ENCODE results near the gene WWOX.

The WWOX gene

DNA sequence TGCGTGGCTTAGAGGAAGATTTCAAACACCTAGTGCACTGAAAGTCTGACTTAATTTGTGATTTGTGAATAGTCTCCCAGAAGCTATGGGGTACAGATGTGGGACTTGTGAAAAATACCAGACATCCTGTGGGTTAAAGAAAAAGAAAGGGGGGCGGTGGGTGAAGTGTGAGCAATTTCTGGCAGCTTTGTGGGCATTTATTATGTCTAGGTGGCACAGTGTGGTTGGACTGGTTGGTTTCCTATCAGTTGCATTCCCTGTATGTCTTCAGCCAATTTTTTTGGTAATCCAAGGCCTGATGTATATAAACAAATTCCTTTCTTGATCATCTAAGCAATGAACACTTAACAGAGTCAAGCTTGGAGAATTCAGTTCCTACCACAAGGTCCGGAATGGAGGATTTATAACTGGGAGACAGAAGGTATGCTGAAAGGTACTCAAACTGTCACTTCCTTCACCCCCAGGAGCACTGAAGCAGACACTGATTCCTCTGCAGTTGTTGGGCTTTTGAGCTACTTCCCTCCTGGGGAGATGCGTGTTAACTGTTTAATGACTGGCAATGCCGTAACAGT is 211.6 kb downstream of the WWOX start:
- peak; percentile 83 for ATAC-seq
- TF ChIP-seq TCF4 (CRISPR knock-in tag; IDR thresholded peaks at IDR 0.05; ENCODE audit: borderline replicate concordance) (no peak), PPARA (CRISPR knock-in tag; IDR thresholded peaks at IDR 0.05; ENCODE audit: borderline replicate concordance) (no peak), ZFP3 (CRISPR knock-in tag; IDR thresholded peaks at IDR 0.05) (no peak), TOX (CRISPR knock-in tag; IDR thresholded peaks at IDR 0.05; ENCODE audit: borderline replicate concordance) (no peak), SNAI2 (CRISPR knock-in tag; IDR thresholded peaks at IDR 0.05) (no peak), CSDC2 (CRISPR knock-in tag; IDR thresholded peaks at IDR 0.05) (no peak), ZFP30 (CRISPR knock-in tag; IDR thresholded peaks at IDR 0.05) (no peak), ZNF565 (CRISPR knock-in tag; conservative IDR thresholded peaks at IDR 0.05; ENCODE audit: low read depth) (no peak), ZNF70 (CRISPR knock-in tag; IDR thresholded peaks at IDR 0.05) (no peak), OSR1 (CRISPR knock-in tag; IDR thresholded peaks at IDR 0.05) (no peak)
- TF ChIP-seq, protein P1, sequence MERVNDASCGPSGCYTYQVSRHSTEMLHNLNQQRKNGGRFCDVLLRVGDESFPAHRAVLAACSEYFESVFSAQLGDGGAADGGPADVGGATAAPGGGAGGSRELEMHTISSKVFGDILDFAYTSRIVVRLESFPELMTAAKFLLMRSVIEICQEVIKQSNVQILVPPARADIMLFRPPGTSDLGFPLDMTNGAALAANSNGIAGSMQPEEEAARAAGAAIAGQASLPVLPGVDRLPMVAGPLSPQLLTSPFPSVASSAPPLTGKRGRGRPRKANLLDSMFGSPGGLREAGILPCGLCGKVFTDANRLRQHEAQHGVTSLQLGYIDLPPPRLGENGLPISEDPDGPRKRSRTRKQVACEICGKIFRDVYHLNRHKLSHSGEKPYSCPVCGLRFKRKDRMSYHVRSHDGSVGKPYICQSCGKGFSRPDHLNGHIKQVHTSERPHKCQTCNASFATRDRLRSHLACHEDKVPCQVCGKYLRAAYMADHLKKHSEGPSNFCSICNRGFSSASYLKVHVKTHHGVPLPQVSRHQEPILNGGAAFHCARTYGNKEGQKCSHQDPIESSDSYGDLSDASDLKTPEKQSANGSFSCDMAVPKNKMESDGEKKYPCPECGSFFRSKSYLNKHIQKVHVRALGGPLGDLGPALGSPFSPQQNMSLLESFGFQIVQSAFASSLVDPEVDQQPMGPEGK (CRISPR knock-in tag; IDR thresholded peaks at IDR 0.05; ENCODE audit: borderline replicate concordance) = no peak
- TF ChIP-seq, protein P2, sequence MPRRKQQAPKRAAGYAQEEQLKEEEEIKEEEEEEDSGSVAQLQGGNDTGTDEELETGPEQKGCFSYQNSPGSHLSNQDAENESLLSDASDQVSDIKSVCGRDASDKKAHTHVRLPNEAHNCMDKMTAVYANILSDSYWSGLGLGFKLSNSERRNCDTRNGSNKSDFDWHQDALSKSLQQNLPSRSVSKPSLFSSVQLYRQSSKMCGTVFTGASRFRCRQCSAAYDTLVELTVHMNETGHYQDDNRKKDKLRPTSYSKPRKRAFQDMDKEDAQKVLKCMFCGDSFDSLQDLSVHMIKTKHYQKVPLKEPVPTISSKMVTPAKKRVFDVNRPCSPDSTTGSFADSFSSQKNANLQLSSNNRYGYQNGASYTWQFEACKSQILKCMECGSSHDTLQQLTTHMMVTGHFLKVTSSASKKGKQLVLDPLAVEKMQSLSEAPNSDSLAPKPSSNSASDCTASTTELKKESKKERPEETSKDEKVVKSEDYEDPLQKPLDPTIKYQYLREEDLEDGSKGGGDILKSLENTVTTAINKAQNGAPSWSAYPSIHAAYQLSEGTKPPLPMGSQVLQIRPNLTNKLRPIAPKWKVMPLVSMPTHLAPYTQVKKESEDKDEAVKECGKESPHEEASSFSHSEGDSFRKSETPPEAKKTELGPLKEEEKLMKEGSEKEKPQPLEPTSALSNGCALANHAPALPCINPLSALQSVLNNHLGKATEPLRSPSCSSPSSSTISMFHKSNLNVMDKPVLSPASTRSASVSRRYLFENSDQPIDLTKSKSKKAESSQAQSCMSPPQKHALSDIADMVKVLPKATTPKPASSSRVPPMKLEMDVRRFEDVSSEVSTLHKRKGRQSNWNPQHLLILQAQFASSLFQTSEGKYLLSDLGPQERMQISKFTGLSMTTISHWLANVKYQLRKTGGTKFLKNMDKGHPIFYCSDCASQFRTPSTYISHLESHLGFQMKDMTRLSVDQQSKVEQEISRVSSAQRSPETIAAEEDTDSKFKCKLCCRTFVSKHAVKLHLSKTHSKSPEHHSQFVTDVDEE (CRISPR knock-in tag; IDR thresholded peaks at IDR 0.05) = no peak
- TF ChIP-seq, protein P3, sequence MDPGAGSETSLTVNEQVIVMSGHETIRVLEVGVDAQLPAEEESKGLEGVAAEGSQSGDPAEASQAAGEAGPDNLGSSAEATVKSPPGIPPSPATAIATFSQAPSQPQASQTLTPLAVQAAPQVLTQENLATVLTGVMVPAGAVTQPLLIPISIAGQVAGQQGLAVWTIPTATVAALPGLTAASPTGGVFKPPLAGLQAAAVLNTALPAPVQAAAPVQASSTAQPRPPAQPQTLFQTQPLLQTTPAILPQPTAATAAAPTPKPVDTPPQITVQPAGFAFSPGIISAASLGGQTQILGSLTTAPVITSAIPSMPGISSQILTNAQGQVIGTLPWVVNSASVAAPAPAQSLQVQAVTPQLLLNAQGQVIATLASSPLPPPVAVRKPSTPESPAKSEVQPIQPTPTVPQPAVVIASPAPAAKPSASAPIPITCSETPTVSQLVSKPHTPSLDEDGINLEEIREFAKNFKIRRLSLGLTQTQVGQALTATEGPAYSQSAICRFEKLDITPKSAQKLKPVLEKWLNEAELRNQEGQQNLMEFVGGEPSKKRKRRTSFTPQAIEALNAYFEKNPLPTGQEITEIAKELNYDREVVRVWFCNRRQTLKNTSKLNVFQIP (CRISPR knock-in tag; IDR thresholded peaks at IDR 0.05; ENCODE audit: borderline replicate concordance, low read depth) = no peak

DNA sequence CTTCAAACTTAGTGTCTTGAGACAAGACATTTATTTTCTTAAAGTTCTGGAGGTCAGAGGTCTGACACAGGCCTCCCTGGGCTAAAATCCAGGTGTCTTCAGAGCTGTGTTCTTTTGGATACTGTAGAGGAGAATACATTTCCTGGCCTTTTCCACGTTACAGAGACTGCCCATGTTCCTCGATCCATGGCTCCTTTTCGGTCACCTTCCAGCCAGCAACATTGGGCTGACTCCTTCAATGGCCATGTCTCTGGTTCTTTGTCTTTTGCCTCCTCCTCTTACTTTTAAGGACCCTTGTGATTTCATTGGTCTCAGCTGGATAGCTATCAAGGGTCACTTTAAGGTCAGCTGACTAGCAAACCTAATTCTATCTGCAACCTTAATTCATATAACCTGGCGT is 212.4 kb downstream of the WWOX start:
- no peak for TF ChIP-seq SNAI2 (CRISPR knock-in tag; IDR thresholded peaks at IDR 0.05)
- ATAC-seq = no peak

DNA sequence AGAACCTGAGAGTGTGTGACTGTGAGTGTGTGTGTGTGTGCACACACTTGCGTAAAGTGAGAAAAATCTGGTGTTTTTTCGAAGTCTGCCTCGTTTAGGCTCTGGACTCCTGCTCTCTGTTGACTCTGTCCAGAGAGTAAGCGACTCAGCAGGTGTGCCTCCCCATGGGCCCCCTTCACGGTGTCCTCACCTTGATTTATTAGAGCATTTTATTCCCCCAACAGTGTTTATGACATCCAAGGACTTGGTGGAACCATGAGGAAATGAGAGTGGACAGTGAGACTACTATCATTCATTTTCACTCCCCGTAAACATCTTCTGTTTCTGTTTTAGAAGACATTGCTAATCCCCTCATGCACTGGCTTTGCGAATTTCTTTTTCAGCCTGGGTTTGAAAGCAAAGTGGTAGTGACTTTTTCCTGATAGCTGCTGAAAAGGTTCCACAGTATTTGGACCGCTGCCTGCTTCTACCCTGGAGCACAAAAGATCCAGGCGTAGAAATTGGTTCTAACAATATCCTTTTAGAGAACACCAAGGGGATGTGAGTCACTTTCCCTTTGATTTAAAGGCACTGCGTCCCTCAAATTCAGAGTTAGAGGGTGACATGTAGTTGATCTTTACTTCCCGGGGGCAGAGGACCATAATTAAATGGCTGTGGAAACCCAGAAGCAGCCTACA is 218.2 kb downstream of the WWOX start:
- TF ChIP-seq SNAI2 (CRISPR knock-in tag; IDR thresholded peaks at IDR 0.05) = no peak
- no peak for TF ChIP-seq ZNF8 (CRISPR knock-in tag; IDR thresholded peaks at IDR 0.05)
- TF ChIP-seq, protein P3 (CRISPR knock-in tag; IDR thresholded peaks at IDR 0.05; ENCODE audit: borderline replicate concordance, low read depth) = no peak
- TF ChIP-seq BACH2 (CRISPR knock-in tag; IDR thresholded peaks at IDR 0.05; ENCODE audit: borderline replicate concordance) = no peak
- TF ChIP-seq CSRNP3 (CRISPR knock-in tag; IDR thresholded peaks at IDR 0.05) = no peak
- no peak for TF ChIP-seq PPARA (CRISPR knock-in tag; IDR thresholded peaks at IDR 0.05; ENCODE audit: borderline replicate concordance)
- TF ChIP-seq, protein P1 (CRISPR knock-in tag; IDR thresholded peaks at IDR 0.05; ENCODE audit: borderline replicate concordance) = no peak
- TF ChIP-seq TCF4 (CRISPR knock-in tag; IDR thresholded peaks at IDR 0.05; ENCODE audit: borderline replicate concordance) = no peak
- no peak for TF ChIP-seq OSR1 (CRISPR knock-in tag; IDR thresholded peaks at IDR 0.05)
- TF ChIP-seq, protein P2 (CRISPR knock-in tag; IDR thresholded peaks at IDR 0.05) = no peak
- TF ChIP-seq ZFP30 (CRISPR knock-in tag; IDR thresholded peaks at IDR 0.05) = no peak
- peak; percentile 43; the same call in 1 of the 3 replicates for ATAC-seq

Data from SK-N-SH treated with all-trans-retinoic acid at 6 μM for 48 hours (cell line).